Neural cell (in vitro differentiated cells): ENCODE measurements around the gene NRXN2. TPM values are rescaled to one million over a fixed set of nuclear protein-coding genes. Genes with fewer than 3 reads are reported as not detected.

Experiments
- H2AFZ ChIP-seq: fragments of 200-600, 300-800 bp; sonication (generic), shearing (Covaris generic); 2 replicates; pipeline ENCODE4 v1.6.0; 2014; ENCODE audit warnings: low read depth, mild to moderate bottlenecking, antibody characterized with exemption, low read length, moderate library complexity
- H3F3A ChIP-seq: fragments of 200-600 bp; shearing (Covaris generic); 2 replicates; pipeline ENCODE4 v1.6.1; 2016; ENCODE audit warnings: mild to moderate bottlenecking, moderate library complexity, mixed read lengths, antibody characterized with exemption, low read length; ENCODE audit not compliant: insufficient read depth, poor library complexity, severe bottlenecking
- H3K27ac ChIP-seq: fragments of 200-600, 300-800 bp; sonication (generic), shearing (Covaris generic); 2 replicates; pipeline ENCODE4 v1.5.1; 2014; ENCODE audit warnings: mild to moderate bottlenecking, low read length, moderate library complexity
- H3K27me3 ChIP-seq: fragments of 300-800, 200-600 bp; sonication (generic), shearing (Covaris generic); 2 replicates; pipeline ENCODE4 v1.6.0; 2014; ENCODE audit warnings: mild to moderate bottlenecking, low read depth, low read length, moderate library complexity; ENCODE audit not compliant: insufficient read depth
- H3K36me3 ChIP-seq: fragments of 300-800, 200-600 bp; sonication (generic), shearing (Covaris generic); 2 replicates; pipeline ENCODE4 v1.5.1; 2014; ENCODE audit warnings: mild to moderate bottlenecking, antibody characterized with exemption, low read length, moderate library complexity; ENCODE audit not compliant: insufficient read depth
- H3K4me2 ChIP-seq: fragments of 300-800, 200-600 bp; sonication (generic), shearing (Covaris generic); 2 replicates; pipeline ENCODE4 v1.6.0; 2014; ENCODE audit warnings: mild to moderate bottlenecking, low read length
- H3K4me3 ChIP-seq: fragments of 300-800, 200-600 bp; sonication (generic), shearing (Covaris generic); 2 replicates; pipeline ENCODE4 v1.5.1; 2014; ENCODE audit warnings: mild to moderate bottlenecking, low read length, moderate library complexity
- H3K79me2 ChIP-seq: fragments of 200-600 bp; shearing (Covaris generic); replicated peaks from 2 replicates; pipeline ENCODE4 v1.6.0; 2014; ENCODE audit warnings: mild to moderate bottlenecking, low read length, moderate library complexity; ENCODE audit not compliant: insufficient read depth
- H3K9ac ChIP-seq: fragments of 300-800, 200-600 bp; sonication (generic), shearing (Covaris generic); 2 replicates; pipeline ENCODE4 v1.6.1; 2016; ENCODE audit warnings: mild to moderate bottlenecking, low read length, mixed read lengths
- H3K9me2 ChIP-seq: fragments of 200-600 bp; shearing (Covaris generic); 2 replicates; pipeline ENCODE4 v1.6.1; 2016; ENCODE audit warnings: mild to moderate bottlenecking, low read length, mixed read lengths; ENCODE audit not compliant: insufficient read depth
- H3K9me3 ChIP-seq: fragments of 200-600, 300-800 bp; sonication (generic), shearing (Covaris generic); 2 replicates; pipeline ENCODE4 v1.6.1; 2016; ENCODE audit warnings: mild to moderate bottlenecking, mixed run types, low read length, moderate library complexity, mixed read lengths
- H4K20me1 ChIP-seq: fragments of 200-600 bp; shearing (Covaris generic); 2 replicates; pipeline ENCODE4 v1.6.1; 2016; ENCODE audit warnings: mild to moderate bottlenecking, mixed run types; ENCODE audit not compliant: insufficient read depth
- EP300 ChIP-seq: fragments of 450-650 bp; conservative IDR thresholded peaks from 2 replicates; pipeline ENCODE4 v1.6.1; 2014; ENCODE audit warnings: antibody characterized with exemption, mild to moderate bottlenecking, moderate library complexity; ENCODE audit not compliant: poor library complexity, severe bottlenecking
- EZH2 ChIP-seq: fragments of 200-600, 300-800 bp; shearing (Covaris generic), sonication (generic); IDR thresholded peaks from 2 replicates; pipeline ENCODE4 v1.6.1; 2014; ENCODE audit warnings: antibody characterized with exemption, low read length, borderline replicate concordance, mild to moderate bottlenecking; ENCODE audit not compliant: insufficient read depth, poor library complexity, severe bottlenecking
- MXI1 ChIP-seq: fragments of 450-650 bp; conservative IDR thresholded peaks from 2 replicates; pipeline ENCODE4 v1.6.1; 2014; ENCODE audit warnings: antibody characterized with exemption, mild to moderate bottlenecking; ENCODE audit not compliant: poor library complexity, severe bottlenecking
- POLR2AphosphoS5 ChIP-seq: IDR thresholded peaks from 2 replicates; pipeline ENCODE4 v1.6.1; 2012
- RAD21 ChIP-seq: fragments of 450-650 bp; conservative IDR thresholded peaks from 2 replicates; pipeline ENCODE4 v1.6.1; 2014; ENCODE audit warnings: antibody characterized with exemption, mild to moderate bottlenecking, moderate library complexity
- SMC3 ChIP-seq: fragments of 450-650 bp; conservative IDR thresholded peaks from 2 replicates; pipeline ENCODE4 v1.6.1; 2014; ENCODE audit warnings: antibody characterized with exemption, mild to moderate bottlenecking, moderate library complexity; ENCODE audit not compliant: poor library complexity
- TAF1 ChIP-seq: IDR thresholded peaks from 2 replicates; pipeline ENCODE4 v1.6.1; 2012; ENCODE audit warnings: low read depth
- polyA plus RNA-seq: library from polyadenylated mRNA; depleted of rRNA; stranded (reverse); fragments of >200 nt; gene quantifications from 2 replicates; pipeline ENCODE4 v1.2.3, GENCODE V29; 2014
- TF ChIP-seq, protein P1 (sequence below): fragments of 450-650 bp; IDR thresholded peaks from 2 replicates; pipeline ENCODE4 v1.5.1; 2014; ENCODE audit warnings: antibody characterized with exemption, mild to moderate bottlenecking, moderate library complexity; ENCODE audit not compliant: poor library complexity, severe bottlenecking
- TF ChIP-seq, protein P2 (sequence below): IDR thresholded peaks from 2 replicates; pipeline ENCODE4 v1.6.1; 2012; ENCODE audit warnings: borderline replicate concordance

Gene NRXN2
- polyA plus RNA-seq, 1 donor from 2014 or later: 68.0 TPM

DNA sequence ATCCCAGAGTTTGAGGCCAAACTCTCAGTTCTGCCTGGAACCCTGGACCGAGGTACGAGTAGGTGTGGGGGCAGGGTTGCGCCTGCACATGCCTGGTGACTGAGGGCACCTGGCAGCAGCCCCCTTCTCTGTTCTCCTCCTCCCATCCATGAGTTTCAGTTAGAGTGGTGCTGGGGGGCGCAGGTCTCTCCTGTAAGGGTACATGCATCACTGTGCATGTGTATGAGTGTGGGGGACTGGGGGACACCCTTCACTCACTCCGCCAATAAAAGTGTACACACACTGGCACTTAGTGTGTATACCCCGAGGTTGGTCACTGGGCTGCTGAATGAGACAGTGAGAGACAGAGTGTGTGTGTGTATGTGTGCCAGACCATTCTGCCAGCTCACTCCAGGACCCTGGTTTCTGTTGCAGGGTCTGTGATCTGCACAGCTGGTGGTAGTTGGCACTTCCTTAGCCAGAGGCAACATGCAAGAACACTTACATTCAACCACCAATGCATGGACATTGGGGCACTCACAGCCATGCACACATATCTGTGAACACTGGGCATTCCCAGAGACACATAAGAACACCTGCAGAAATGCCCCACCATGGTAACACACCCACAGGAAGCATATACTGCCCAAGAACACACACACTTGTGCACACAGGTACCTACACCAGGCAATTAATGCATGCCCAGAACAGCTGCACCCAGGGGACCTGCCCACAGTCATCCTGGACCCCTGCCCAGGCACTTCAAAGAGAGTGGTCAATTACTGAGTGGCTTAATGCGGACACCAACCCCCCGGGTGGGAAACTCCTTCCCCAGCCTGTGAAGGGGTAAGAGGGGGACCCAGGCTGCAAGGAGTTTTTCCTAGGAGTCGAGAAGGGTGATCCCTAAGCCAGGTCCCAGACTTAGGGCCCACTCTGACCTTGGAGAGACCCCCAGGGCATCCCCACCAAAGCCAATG lies 1.2 kb upstream of the NRXN2 start:
- H3K36me3 ChIP-seq: no peaks in the 10 kb centered on the region
- no peak overlapping the region for H2AFZ ChIP-seq
- TF ChIP-seq, protein P1, sequence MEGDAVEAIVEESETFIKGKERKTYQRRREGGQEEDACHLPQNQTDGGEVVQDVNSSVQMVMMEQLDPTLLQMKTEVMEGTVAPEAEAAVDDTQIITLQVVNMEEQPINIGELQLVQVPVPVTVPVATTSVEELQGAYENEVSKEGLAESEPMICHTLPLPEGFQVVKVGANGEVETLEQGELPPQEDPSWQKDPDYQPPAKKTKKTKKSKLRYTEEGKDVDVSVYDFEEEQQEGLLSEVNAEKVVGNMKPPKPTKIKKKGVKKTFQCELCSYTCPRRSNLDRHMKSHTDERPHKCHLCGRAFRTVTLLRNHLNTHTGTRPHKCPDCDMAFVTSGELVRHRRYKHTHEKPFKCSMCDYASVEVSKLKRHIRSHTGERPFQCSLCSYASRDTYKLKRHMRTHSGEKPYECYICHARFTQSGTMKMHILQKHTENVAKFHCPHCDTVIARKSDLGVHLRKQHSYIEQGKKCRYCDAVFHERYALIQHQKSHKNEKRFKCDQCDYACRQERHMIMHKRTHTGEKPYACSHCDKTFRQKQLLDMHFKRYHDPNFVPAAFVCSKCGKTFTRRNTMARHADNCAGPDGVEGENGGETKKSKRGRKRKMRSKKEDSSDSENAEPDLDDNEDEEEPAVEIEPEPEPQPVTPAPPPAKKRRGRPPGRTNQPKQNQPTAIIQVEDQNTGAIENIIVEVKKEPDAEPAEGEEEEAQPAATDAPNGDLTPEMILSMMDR: no peak
- TF ChIP-seq RAD21 (no peak), EP300 (no peak), EZH2 (no peak), SMC3 (no peak), MXI1 (no peak), POLR2AphosphoS5 (no peak), TAF1 (no peak)
- TF ChIP-seq, protein P2, sequence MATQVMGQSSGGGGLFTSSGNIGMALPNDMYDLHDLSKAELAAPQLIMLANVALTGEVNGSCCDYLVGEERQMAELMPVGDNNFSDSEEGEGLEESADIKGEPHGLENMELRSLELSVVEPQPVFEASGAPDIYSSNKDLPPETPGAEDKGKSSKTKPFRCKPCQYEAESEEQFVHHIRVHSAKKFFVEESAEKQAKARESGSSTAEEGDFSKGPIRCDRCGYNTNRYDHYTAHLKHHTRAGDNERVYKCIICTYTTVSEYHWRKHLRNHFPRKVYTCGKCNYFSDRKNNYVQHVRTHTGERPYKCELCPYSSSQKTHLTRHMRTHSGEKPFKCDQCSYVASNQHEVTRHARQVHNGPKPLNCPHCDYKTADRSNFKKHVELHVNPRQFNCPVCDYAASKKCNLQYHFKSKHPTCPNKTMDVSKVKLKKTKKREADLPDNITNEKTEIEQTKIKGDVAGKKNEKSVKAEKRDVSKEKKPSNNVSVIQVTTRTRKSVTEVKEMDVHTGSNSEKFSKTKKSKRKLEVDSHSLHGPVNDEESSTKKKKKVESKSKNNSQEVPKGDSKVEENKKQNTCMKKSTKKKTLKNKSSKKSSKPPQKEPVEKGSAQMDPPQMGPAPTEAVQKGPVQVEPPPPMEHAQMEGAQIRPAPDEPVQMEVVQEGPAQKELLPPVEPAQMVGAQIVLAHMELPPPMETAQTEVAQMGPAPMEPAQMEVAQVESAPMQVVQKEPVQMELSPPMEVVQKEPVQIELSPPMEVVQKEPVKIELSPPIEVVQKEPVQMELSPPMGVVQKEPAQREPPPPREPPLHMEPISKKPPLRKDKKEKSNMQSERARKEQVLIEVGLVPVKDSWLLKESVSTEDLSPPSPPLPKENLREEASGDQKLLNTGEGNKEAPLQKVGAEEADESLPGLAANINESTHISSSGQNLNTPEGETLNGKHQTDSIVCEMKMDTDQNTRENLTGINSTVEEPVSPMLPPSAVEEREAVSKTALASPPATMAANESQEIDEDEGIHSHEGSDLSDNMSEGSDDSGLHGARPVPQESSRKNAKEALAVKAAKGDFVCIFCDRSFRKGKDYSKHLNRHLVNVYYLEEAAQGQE: no peak
- peak overlapping the region; percentile 92 for H3K9ac ChIP-seq
- H3K4me3 ChIP-seq: peak overlapping the region; percentile 91
- no peaks in the 10 kb centered on the region for H3K9me2 ChIP-seq
- H3F3A ChIP-seq: no peaks in the 10 kb centered on the region
- no peak overlapping the region for H3K4me2 ChIP-seq
- H4K20me1 ChIP-seq: peaks cover 4% of the 10 kb centered on the region
- peaks cover 34% of the 10 kb centered on the region for H3K79me2 ChIP-seq
- no peaks in the 10 kb centered on the region for H3K9me3 ChIP-seq
- H3K27me3 ChIP-seq: no peaks in the 10 kb centered on the region
- H3K27ac ChIP-seq: no peak overlapping the region

DNA sequence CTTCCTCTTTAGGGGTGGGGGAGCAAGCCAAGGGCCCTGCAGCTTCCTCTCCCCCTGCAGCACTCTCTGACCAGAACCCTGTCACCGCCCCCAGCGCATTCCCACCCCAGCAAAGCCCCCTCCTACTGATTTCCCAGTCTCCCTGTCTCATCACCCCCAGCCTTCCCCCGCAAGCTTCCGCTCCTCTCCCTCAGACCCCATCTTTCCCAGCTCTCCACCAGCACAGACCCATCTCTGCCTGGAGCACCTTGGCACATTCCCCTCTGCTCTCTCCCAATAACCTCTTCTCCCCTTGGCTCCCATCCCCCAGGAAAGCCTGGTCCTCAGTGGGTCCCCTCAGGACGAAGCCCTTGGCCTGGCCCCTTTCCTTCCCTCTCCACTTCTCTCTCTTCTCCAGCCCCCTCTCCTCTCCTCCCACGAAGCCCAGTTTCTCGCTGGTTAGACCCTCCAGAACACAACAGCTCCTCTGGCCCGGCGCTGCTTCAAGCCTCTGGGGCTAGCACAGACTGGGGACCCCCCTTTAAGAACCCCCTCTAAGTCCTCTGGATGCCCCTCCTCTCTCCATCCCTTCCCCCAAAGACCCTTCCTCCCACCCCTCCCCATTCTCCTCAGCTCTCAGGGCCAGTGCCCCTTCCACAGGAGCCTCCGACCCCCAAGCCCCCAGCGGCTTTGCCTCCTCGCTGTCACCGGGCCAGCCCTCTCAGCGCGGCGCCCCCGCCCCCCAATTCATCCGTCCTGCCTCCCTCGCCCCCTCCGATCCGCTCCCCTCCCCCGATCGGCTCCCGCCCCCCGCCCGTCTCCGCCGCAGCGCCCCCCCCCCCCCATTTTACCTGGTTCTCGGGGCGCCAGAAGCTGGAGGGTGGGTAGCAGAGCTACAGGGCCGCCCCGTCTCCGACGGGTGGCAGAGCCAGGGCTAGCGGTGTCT lies 594 bp downstream of the NRXN2 start:
- Histone ChIP-seq H3K4me3 (peak overlapping the region; percentile 91), H3K9me2 (no peaks in the 10 kb centered on the region), H3K27ac (peak overlapping the region; percentile 96)

More for the DNA sequence above, 594 bp downstream of the NRXN2 start:
- H2AFZ ChIP-seq: no peak overlapping the region
- peaks cover 12% of the 10 kb centered on the region for H4K20me1 ChIP-seq
- TF ChIP-seq TAF1: peak; percentile 31
- peak; percentile 31 for TF ChIP-seq SMC3
- no peak for TF ChIP-seq EP300
- peak overlapping the region; percentile 91 for H3K4me2 ChIP-seq
- no peaks in the 10 kb centered on the region for H3K27me3 ChIP-seq
- no peaks in the 10 kb centered on the region for H3F3A ChIP-seq
- H3K9ac ChIP-seq: peak overlapping the region; percentile 97
- no peaks in the 10 kb centered on the region for H3K36me3 ChIP-seq
- H3K9me3 ChIP-seq: no peaks in the 10 kb centered on the region
- peaks cover 52% of the 10 kb centered on the region for H3K79me2 ChIP-seq
